H1 (cell line): ENCODE results near the gene SMARCB1. TPM values are rescaled to one million over a fixed set of nuclear protein-coding genes. Genes with fewer than 3 reads are reported as not detected.

ENCODE experiments used
- CTCF ChIA-PET: fragments of 300-600 bp; sonication (Branson Sonifier 250); formaldehyde crosslinking; loops from one replicate; lab custom pipeline; 2021; ENCODE audit not compliant: partially characterized antibody; lab: Charles Lee
- POLR2A ChIA-PET: fragments of 300-600 bp; sonication (Branson Sonifier 250); formaldehyde crosslinking; loops from one replicate; lab custom pipeline; 2021; ENCODE audit warnings: inconsistent platforms; ENCODE audit not compliant: partially characterized antibody; lab: Charles Lee
- DNase-seq, 2 experiments: peaks; one replicate each; pipeline versions ENCODE4 v3.0.0 to v3.0.0-alpha.2; 2010 to 2022; ENCODE audit warnings: low spot score in 2 of 2, low read depth in 1 of 2, mixed read lengths in 1 of 2
- FAIRE-seq: peaks from 2 replicates; lab custom pipeline; 2011; peaks lifted over from hg19 to GRCh38; lab: Jason Lieb, UNC
- H2AFZ ChIP-seq: 2 replicates; pipeline ENCODE4 v1.8.1; 2012; ENCODE audit warnings: low read length, inconsistent platforms
- H2AK5ac ChIP-seq: 2 replicates; pipeline ENCODE4 v1.6.1; 2013; ENCODE audit warnings: low read depth, low read length
- H2BK120ac ChIP-seq: replicated peaks from 2 replicates; pipeline ENCODE3; 2013; ENCODE audit warnings: low read depth, low read length, inconsistent platforms
- H2BK12ac ChIP-seq: 2 replicates; pipeline ENCODE4 v1.6.1; 2013; ENCODE audit warnings: low read depth, low read length
- H2BK15ac ChIP-seq: 2 replicates; pipeline ENCODE4 v1.6.1; 2013; ENCODE audit warnings: low read length
- H2BK20ac ChIP-seq: 2 replicates; pipeline ENCODE4 v1.6.1; 2013; ENCODE audit warnings: low read length
- H2BK5ac ChIP-seq: 2 replicates; pipeline ENCODE4 v1.6.1; 2013; ENCODE audit warnings: low read depth, low read length
- H3K14ac ChIP-seq: 2 replicates; pipeline ENCODE4 v1.6.1; 2013; ENCODE audit warnings: inconsistent platforms; ENCODE audit not compliant: insufficient read length
- H3K18ac ChIP-seq: 2 replicates; pipeline ENCODE4 v1.6.1; 2013; ENCODE audit warnings: low read length; ENCODE audit errors: extremely low read depth
- H3K23ac ChIP-seq: 2 replicates; pipeline ENCODE4 v1.6.1; 2013; ENCODE audit warnings: inconsistent platforms; ENCODE audit not compliant: insufficient read length
- H3K23me2 ChIP-seq: 2 replicates; pipeline ENCODE4 v1.6.1; 2013; ENCODE audit warnings: low read depth, low read length
- H3K27ac ChIP-seq: 2 replicates; pipeline ENCODE4 v1.6.1; 2011; ENCODE audit warnings: low read depth, low read length, inconsistent platforms
- H3K27me3 ChIP-seq, 4 experiments: replicated peaks in 1 of 4; 1 replicate in 1 of 4; 2 replicates in 3 of 4; pipeline versions ENCODE4 v1.6.1 to v1.8.1; 2011 to 2013; ENCODE audit warnings: low read length in 3 of 4, mild to moderate bottlenecking in 3 of 4, inconsistent platforms in 2 of 4, mixed read lengths in 2 of 4, moderate library complexity in 1 of 4; ENCODE audit not compliant: control insufficient read depth in 3 of 4, insufficient read depth in 3 of 4; ENCODE audit errors: extremely low read depth in 1 of 4
- H3K36me3 ChIP-seq, 4 experiments: 2 replicates each; pipeline versions ENCODE4 v1.6.1 to v1.8.1; 2011 to 2013; ENCODE audit warnings: mild to moderate bottlenecking in 4 of 4, low read length in 3 of 4, moderate library complexity in 2 of 4, control low read depth in 1 of 4, inconsistent platforms in 1 of 4; ENCODE audit not compliant: insufficient read depth in 4 of 4, control insufficient read depth in 2 of 4
- H3K4ac ChIP-seq: replicated peaks from 2 replicates; pipeline ENCODE3; 2013; ENCODE audit warnings: low read length, low read depth, mixed read lengths, inconsistent platforms; ENCODE audit not compliant: insufficient read length
- H3K4me1 ChIP-seq, 4 experiments: replicated peaks in 1 of 4; 1 replicate in 1 of 4; 2 replicates in 3 of 4; pipeline versions ENCODE4 v1.6.1 to v1.8.1; 2011 to 2013; ENCODE audit warnings: low read length in 3 of 4, inconsistent platforms in 2 of 4, mixed read lengths in 1 of 4; ENCODE audit not compliant: insufficient read depth in 4 of 4, control insufficient read depth in 3 of 4
- H3K4me2 ChIP-seq, 2 experiments: 2 replicates each; pipeline versions ENCODE4 v1.6.1 to v1.8.1; 2011 to 2013; ENCODE audit warnings: low read depth in 2 of 2, low read length in 2 of 2, control low read depth in 1 of 2, inconsistent platforms in 1 of 2, mild to moderate bottlenecking in 1 of 2; ENCODE audit not compliant: insufficient read depth in 1 of 2
- H3K4me3 ChIP-seq, 4 experiments: fragments of 200-600, 300-600 bp in 1 of 4; sonication (generic), shearing (Covaris generic), sonication (Bioruptor Twin) in 1 of 4; 2 replicates each; pipeline versions ENCODE4 v1.5.1 to v1.8.1; 2011 to 2016; ENCODE audit warnings: low read length in 4 of 4, low read depth in 3 of 4, control low read depth in 2 of 4, inconsistent platforms in 2 of 4, mild to moderate bottlenecking in 2 of 4, mixed read lengths in 1 of 4, moderate library complexity in 1 of 4; ENCODE audit not compliant: insufficient read depth in 2 of 4; ENCODE audit errors: extremely low read depth in 1 of 4
- H3K56ac ChIP-seq: replicated peaks from 2 replicates; pipeline ENCODE3; 2013; ENCODE audit warnings: low read depth, mild to moderate bottlenecking, mixed read lengths, low read length, inconsistent platforms; ENCODE audit not compliant: insufficient read length
- H3K79me1 ChIP-seq: 2 replicates; pipeline ENCODE4 v1.6.1; 2013; ENCODE audit warnings: low read depth, low read length, control low read depth
- H3K79me2 ChIP-seq, 2 experiments: 2 replicates each; pipeline versions ENCODE4 v1.6.1 to v1.8.1; 2012 to 2013; ENCODE audit warnings: low read length in 2 of 2, mild to moderate bottlenecking in 2 of 2, inconsistent platforms in 1 of 2; ENCODE audit not compliant: insufficient read depth in 2 of 2, control insufficient read depth in 1 of 2
- H3K9ac ChIP-seq, 4 experiments: replicated peaks in 1 of 4; 1 replicate in 1 of 4; 2 replicates in 3 of 4; pipeline versions ENCODE4 v1.6.1 to v1.8.1; 2011 to 2013; ENCODE audit warnings: low read depth in 3 of 4, low read length in 3 of 4, control low read depth in 2 of 4, mild to moderate bottlenecking in 2 of 4, moderate library complexity in 2 of 4, inconsistent platforms in 1 of 4; ENCODE audit errors: extremely low read depth in 1 of 4
- H3K9me3 ChIP-seq, 2 experiments: 2 replicates each; pipeline versions ENCODE4 v1.6.1 to v1.8.1; 2012 to 2013; ENCODE audit warnings: mild to moderate bottlenecking in 2 of 2, moderate library complexity in 2 of 2, control low read depth in 1 of 2, inconsistent platforms in 1 of 2, low read depth in 1 of 2, low read length in 1 of 2, mixed read lengths in 1 of 2; ENCODE audit not compliant: insufficient read depth in 2 of 2
- H4K20me1 ChIP-seq, 2 experiments: replicated peaks in 1 of 2; 2 replicates each; pipeline versions ENCODE3 to v1.8.1; 2011 to 2013; ENCODE audit warnings: inconsistent platforms in 2 of 2, low read length in 2 of 2, mild to moderate bottlenecking in 1 of 2; ENCODE audit not compliant: insufficient read depth in 2 of 2, control insufficient read depth in 1 of 2
- H4K5ac ChIP-seq: 2 replicates; pipeline ENCODE4 v1.6.1; 2013; ENCODE audit warnings: low read length, low read depth, mixed read lengths, inconsistent platforms; ENCODE audit not compliant: insufficient read length
- H4K8ac ChIP-seq: 2 replicates; pipeline ENCODE4 v1.8.0; 2013; ENCODE audit warnings: mild to moderate bottlenecking, moderate library complexity, low read length, inconsistent platforms; ENCODE audit not compliant: insufficient read depth; ENCODE audit errors: extremely low read depth
- H4K91ac ChIP-seq: replicated peaks from 2 replicates; pipeline ENCODE3; 2013; ENCODE audit warnings: low read length, mixed read lengths, inconsistent platforms; ENCODE audit not compliant: insufficient read length
- CBX5 ChIP-seq: fragments of 300-800, 300-1000 bp; sonication (generic); IDR thresholded peaks from 2 replicates; pipeline ENCODE4 v1.7.1; 2016; ENCODE audit warnings: antibody characterized with exemption, low read length, low read depth
- CTBP2 ChIP-seq: IDR thresholded peaks from 2 replicates; pipeline ENCODE4 v1.7.0; 2011; ENCODE audit warnings: borderline replicate concordance, mild to moderate bottlenecking, moderate library complexity, mixed read lengths, low read length; ENCODE audit not compliant: insufficient read depth, insufficient read length
- EP300 ChIP-seq, 2 experiments: IDR thresholded peaks; 1 replicate in 1 of 2; 2 replicates in 1 of 2; pipeline ENCODE4 v1.6.1; 2011 to 2012; ENCODE audit warnings: low read depth in 2 of 2, low read length in 2 of 2, mild to moderate bottlenecking in 2 of 2, borderline replicate concordance in 1 of 2, inconsistent platforms in 1 of 2, moderate library complexity in 1 of 2
- GABPA ChIP-seq: IDR thresholded peaks from 2 replicates; pipeline ENCODE4 v1.6.1; 2011; ENCODE audit warnings: mild to moderate bottlenecking, low read length, moderate library complexity, borderline replicate concordance; ENCODE audit not compliant: insufficient read depth
- JUND ChIP-seq: IDR thresholded peaks from 2 replicates; pipeline ENCODE4 v1.6.1; 2011; ENCODE audit warnings: mild to moderate bottlenecking, improper control_type of control experiment, low read length
- NRF1 ChIP-seq: IDR thresholded peaks from 2 replicates; pipeline ENCODE4 v1.6.1; 2011; ENCODE audit warnings: mild to moderate bottlenecking, low read depth, low read length, improper control_type of control experiment
- POLR2A ChIP-seq, 2 experiments: IDR thresholded peaks; 1 replicate in 1 of 2; 2 replicates in 1 of 2; pipeline ENCODE4 v1.6.1; 2011; ENCODE audit warnings: low read depth in 2 of 2, low read length in 2 of 2, mild to moderate bottlenecking in 2 of 2; ENCODE audit errors: control extremely low read depth in 1 of 2
- RNF2 ChIP-seq: fragments of 200-900, 300-1000 bp; sonication (generic); IDR thresholded peaks from 2 replicates; pipeline ENCODE4 v1.7.1; 2016; ENCODE audit warnings: borderline replicate concordance, low read depth, mild to moderate bottlenecking, antibody characterized with exemption, low read length; ENCODE audit not compliant: poor library complexity, severe bottlenecking; ENCODE audit errors: missing control alignments
- SAP30 ChIP-seq: fragments of 300-600 bp; sonication (generic); IDR thresholded peaks from 2 replicates; pipeline ENCODE4 v1.7.1; 2012; ENCODE audit warnings: low read length, moderate library complexity, mild to moderate bottlenecking, inconsistent platforms; ENCODE audit not compliant: insufficient read depth, insufficient replicate concordance
- SIRT6 ChIP-seq: IDR thresholded peaks from one replicate; pipeline ENCODE4 v1.7.1; 2012; ENCODE audit warnings: low read length, inconsistent platforms
- SIX5 ChIP-seq: IDR thresholded peaks from 2 replicates; pipeline ENCODE4 v1.6.1; 2011; ENCODE audit warnings: mild to moderate bottlenecking, low read depth, low read length
- USF2 ChIP-seq: IDR thresholded peaks from 2 replicates; pipeline ENCODE4 v1.6.1; 2011; ENCODE audit warnings: low read length, improper control_type of control experiment
- WGBS, 2 experiments: shearing (Covaris generic) in 1 of 2; methylation state at CpG; one replicate each; pipeline versions ENCODE4 v1.1.6 to v1.1.7; 2013 to 2015; ENCODE audit warnings: low lambda C conversion rate in 2 of 2, mixed read lengths in 2 of 2, inconsistent platforms in 1 of 2, low coverage in 1 of 2, missing lambda C conversion rate in 1 of 2; ENCODE audit not compliant: insufficient replicate concordance in 2 of 2, insufficient coverage in 1 of 2, insufficient read length in 1 of 2; ENCODE audit errors: extremely low coverage in 1 of 2, missing lambda C conversion rate in 1 of 2; 5-methylcytosine and 5-hydroxymethylcytosine counted together
- polyA plus RNA-seq, 7 experiments: library from polyadenylated mRNA; depleted of rRNA in 3 of 7; stranded (reverse) in 5 of 7; unstranded in 2 of 7; fragments of >200 nt in 5 of 7; fragments of 200-250 nt in 2 of 7; gene quantifications; 1 replicate in 5 of 7; 2 replicates in 1 of 7; 4 replicates in 1 of 7; pipeline versions ENCODE4 v1.2.1 to v1.2.3, GENCODE V29; 2011 to 2013; ENCODE audit warnings: missing spikeins in 2 of 7, mixed read lengths in 2 of 7
- total RNA-seq: library from RNA; stranded (reverse); fragmentation: NEBNext Ultra II Directional; extraction: Animal tissue kit (Norgen Biotek cat#: 25700); gene quantifications from 2 replicates; pipeline ENCODE4 v1.2.1, GENCODE V29; 2021

SMARCB1 gene
- total and polyA plus RNA-seq, 2 of the 8 experiments (the other 6 are each of a cell fraction or from before 2014, with no cell fraction given): 116 to 145 TPM

- FAIRE-seq (no peak), DNase-seq (no peak)
- peaks cover 0 to 8% of the 10 kb centered on the region in 2 experiments for H4K20me1 ChIP-seq
- no peak overlapping the region for H2BK5ac ChIP-seq
- no peaks in the 10 kb centered on the region for H3K79me1 ChIP-seq
- H3K79me2 ChIP-seq: no peaks in the 10 kb centered on the region
- H3K4ac ChIP-seq: no peak overlapping the region
- H3K9ac ChIP-seq: no peak overlapping the region
- H3K4me3 ChIP-seq: no peak overlapping the region
- no peak overlapping the region for H4K91ac ChIP-seq
- peak overlapping the region; percentile 88 for H2BK12ac ChIP-seq
- H3K27ac ChIP-seq: no peak overlapping the region
- WGBS, 2 experiments: 88% methylated on average over 7 of the region's 7 CpGs; no CpG with 5 or more reads in 1 of the 2 experiments
- peaks cover 0 to 10% (median 2%) of the 10 kb centered on the region in 4 experiments; a peak in 2 of 8 replicates for H3K36me3 ChIP-seq
- no peak overlapping the region for H2BK120ac ChIP-seq
- no peak overlapping the region for H2BK20ac ChIP-seq
- peaks cover 12% of the 10 kb centered on the region; the same call in 1 of the 2 replicates for H3K23me2 ChIP-seq
- H3K4me2 ChIP-seq: peak overlapping the region in 1 of 2 experiments; percentile 54; a peak in 1 of 4 replicates
- H3K9me3 ChIP-seq: no peaks in the 10 kb centered on the region
- H3K14ac ChIP-seq: no peak overlapping the region
- no peak overlapping the region for H4K5ac ChIP-seq
- H2AFZ ChIP-seq: no peak overlapping the region
- ChIA-PET CTCF (interaction anchor here (0.6 kb wide), 1 partner anchor 10 kb away, joined by 3 read pairs; no protein-coding TSS in a partner anchor), POLR2A (no interaction called here)
- no peak overlapping the region for H3K23ac ChIP-seq
- peaks cover 0 to 2% (median under 1%) of the 10 kb centered on the region in 4 experiments; a peak in 2 of 7 replicates for H3K27me3 ChIP-seq
- H3K4me1 ChIP-seq: peaks cover 0 to 15% (median 10%) of the 10 kb centered on the region in 4 experiments; a peak in 5 of 7 replicates
- H2AK5ac ChIP-seq: no peak overlapping the region
- H3K56ac ChIP-seq: no peak overlapping the region
- peak overlapping the region; percentile 88; the same call in 1 of the 2 replicates for H2BK15ac ChIP-seq
- H3K18ac ChIP-seq: no peak overlapping the region
- no peak overlapping the region for H4K8ac ChIP-seq
- TF ChIP-seq POLR2A (IDR thresholded peaks at IDR 0.05; ENCODE audit: control extremely low read depth in 1 of 2, low read depth in 2 of 2, low read length in 2 of 2) (no peak), USF2 (no peak), GABPA (no peak), JUND (no peak), SIX5 (no peak), RNF2 (no peak), EP300 (IDR thresholded peaks at IDR 0.05; ENCODE audit: borderline replicate concordance in 1 of 2, low read depth in 2 of 2, low read length in 2 of 2) (no peak), NRF1 (no peak), CTBP2 (no peak), CBX5 (no peak), SIRT6 (no peak), SAP30 (no peak)
Observed at GRCh38 chr22:23840026-23840425, 53.3 kb downstream of the SMARCB1 start.
